ENCODE measurements around the gene FERD3L. TPM values are rescaled to one million over a fixed set of nuclear protein-coding genes. Genes with fewer than 3 reads are reported as not detected.

FERD3L gene
- total RNA-seq, 4 donors from 2014 or later = not detected

DNA sequence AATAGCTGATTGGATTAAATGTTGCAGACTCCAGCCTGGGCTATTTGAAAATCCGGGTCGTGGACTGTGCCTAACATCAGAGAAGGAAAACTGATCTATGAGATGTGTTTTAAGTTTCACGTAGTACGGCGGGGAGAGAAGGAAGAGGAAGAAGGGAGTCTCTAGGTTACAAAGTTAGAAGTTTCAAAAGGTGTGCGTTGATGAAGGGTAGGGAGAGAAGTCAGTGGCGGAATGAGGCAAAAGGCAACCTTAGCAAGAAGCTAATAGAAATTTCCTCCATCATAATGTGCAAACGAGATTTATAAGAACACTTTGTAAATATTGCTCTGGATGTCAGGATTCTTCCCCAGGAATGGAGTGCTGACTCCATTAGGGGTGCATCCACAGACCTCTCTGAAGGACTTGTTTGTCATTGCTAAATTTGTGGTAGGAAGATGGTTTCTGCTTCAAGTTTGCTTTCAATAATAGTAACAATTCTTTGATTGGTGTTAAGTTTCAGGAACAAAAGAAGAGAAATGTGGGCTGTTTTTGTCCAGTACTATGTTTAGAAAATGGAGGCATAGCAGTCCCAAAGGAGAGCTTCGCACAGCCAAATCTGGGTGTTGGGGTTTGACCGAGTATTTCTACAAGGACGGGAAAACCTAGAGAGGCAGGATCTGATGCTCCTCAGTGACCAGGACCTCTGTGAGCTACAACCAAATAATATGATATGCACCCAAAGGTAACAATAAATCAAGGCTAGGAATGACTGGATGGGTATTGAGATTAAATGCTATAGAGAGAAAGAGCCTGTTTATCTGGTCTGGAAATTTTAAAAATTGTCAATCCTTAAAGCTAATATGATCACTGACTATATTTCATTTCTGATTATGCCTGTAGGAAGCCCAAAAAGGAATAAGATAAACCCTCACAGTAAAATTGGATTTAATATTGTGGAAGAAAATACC is 35.9 kb downstream of the FERD3L start:
- 50 to 64% methylated on average over 11 of the region's 11 CpGs for WGBS, 2 donors (ENCODE audit: low coverage in 1 of 2)
- Histone ChIP-seq H3K4me3 (no peak overlapping the region), H3K27me3 (peaks cover 99% of the 10 kb centered on the region), H3K4me1 (peaks cover 0 to 21% (median 5%) of the 10 kb centered on the region in 4 donors), H3K9me3 (no peaks in the 10 kb centered on the region), H3K27ac (no peak overlapping the region), H3K36me3 (no peaks in the 10 kb centered on the region)
- intact Hi-C loops (cut with DNase I; ENCODE audit: low total_unique reads) (no loop called here), in situ Hi-C loops (cut with MboI; ENCODE audit: low pct_ligation_motif_present in 1 of 4, low pct_unique_long_range_greater_than_20kb in 1 of 4, low sequenced_read_pairs in 3 of 4) (no loop called here)
- TF ChIP-seq, protein P1, sequence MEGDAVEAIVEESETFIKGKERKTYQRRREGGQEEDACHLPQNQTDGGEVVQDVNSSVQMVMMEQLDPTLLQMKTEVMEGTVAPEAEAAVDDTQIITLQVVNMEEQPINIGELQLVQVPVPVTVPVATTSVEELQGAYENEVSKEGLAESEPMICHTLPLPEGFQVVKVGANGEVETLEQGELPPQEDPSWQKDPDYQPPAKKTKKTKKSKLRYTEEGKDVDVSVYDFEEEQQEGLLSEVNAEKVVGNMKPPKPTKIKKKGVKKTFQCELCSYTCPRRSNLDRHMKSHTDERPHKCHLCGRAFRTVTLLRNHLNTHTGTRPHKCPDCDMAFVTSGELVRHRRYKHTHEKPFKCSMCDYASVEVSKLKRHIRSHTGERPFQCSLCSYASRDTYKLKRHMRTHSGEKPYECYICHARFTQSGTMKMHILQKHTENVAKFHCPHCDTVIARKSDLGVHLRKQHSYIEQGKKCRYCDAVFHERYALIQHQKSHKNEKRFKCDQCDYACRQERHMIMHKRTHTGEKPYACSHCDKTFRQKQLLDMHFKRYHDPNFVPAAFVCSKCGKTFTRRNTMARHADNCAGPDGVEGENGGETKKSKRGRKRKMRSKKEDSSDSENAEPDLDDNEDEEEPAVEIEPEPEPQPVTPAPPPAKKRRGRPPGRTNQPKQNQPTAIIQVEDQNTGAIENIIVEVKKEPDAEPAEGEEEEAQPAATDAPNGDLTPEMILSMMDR (IDR thresholded peaks at IDR 0.05) = no peak
- TF ChIP-seq EP300 (IDR thresholded peaks at IDR 0.05; ENCODE audit: low read depth) (no peak), POLR2AphosphoS5 (IDR thresholded peaks at IDR 0.05) (no peak), POLR2A (IDR thresholded peaks at IDR 0.05) (no peak)
- DNase-seq = no peak

DNA sequence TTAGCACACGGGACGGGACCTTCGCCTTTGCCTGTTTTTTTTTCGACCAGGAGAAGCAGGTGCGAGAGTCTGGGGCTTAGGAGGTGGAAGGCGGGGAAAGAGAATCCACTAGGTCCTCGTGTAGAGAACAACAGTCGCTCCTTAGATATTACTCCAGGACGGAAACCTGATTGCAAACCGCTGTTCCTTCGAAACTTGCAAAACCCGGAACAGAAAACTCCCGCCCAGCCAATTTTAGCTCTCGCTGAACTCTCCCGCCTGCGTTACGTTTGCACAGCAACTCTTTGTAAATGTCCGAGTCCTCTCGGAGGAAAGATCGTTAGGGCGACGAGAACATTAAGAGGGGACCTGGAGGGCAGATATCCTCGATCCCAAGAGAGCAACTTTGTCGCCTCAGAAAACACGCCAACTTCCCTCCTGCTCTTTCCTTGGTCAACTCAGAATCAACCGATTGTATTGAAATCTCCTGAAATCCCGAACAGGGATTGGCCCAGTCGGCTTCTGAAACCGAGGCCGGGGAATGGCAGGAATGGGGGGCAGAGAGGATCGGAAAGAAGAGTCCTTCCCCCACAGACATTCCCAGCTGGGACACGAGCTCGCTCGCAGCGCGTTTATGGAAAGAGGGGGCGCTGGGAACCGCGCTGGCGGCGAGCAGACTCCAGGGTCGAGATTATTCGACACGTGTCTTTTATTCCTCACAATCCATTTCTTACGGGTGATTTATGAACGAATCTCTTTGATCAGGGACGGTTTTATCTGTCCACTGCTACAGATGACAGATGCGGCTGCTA is 37.7 kb downstream of the FERD3L start:
- H3K9me3 ChIP-seq = no peaks in the 10 kb centered on the region
- peaks cover 0 to 21% (median 5%) of the 10 kb centered on the region in 4 donors for H3K4me1 ChIP-seq
- 6 to 8% methylated on average over 12 to 48 of the region's 48 CpGs for WGBS, 2 donors (ENCODE audit: low coverage in 1 of 2)
- H3K4me3 ChIP-seq = peak overlapping the region in 3 of 4 donors; percentile 17 to 50 (median 21)
- H3K36me3 ChIP-seq = no peaks in the 10 kb centered on the region
- TF ChIP-seq POLR2A (IDR thresholded peaks at IDR 0.05) = no peak
- TF ChIP-seq, protein P1 (IDR thresholded peaks at IDR 0.05) = no peak
- no peak for TF ChIP-seq EP300 (IDR thresholded peaks at IDR 0.05; ENCODE audit: low read depth)
- no peak for TF ChIP-seq POLR2AphosphoS5 (IDR thresholded peaks at IDR 0.05)
- DNase-seq = no peak
- peaks cover 89% of the 10 kb centered on the region for H3K27me3 ChIP-seq
- in situ Hi-C loops (cut with MboI; ENCODE audit: low pct_ligation_motif_present in 1 of 4, low pct_unique_long_range_greater_than_20kb in 1 of 4, low sequenced_read_pairs in 3 of 4) (no loop called here), intact Hi-C loops (cut with DNase I; ENCODE audit: low total_unique reads) (loop anchor here (2.0 kb wide), 1 partner anchor 17 kb away; no protein-coding TSS in a partner anchor)
- no peak overlapping the region for H3K27ac ChIP-seq

DNA sequence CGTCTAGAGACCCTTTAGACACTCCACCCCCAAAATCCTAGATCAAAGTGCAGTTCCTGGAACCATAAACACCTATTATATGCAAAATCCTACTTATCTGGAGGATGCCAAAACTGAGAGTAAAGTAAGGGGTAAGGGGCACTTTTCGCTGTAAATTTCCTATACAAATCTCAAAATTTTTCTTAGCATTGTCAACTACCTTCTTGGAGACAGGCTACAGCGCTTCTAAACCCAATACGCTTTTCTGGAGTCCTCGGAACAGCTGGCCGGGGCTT is 38.2 kb downstream of the FERD3L start:
- Histone ChIP-seq H3K27ac (no peak overlapping the region), H3K36me3 (no peaks in the 10 kb centered on the region), H3K27me3 (peaks cover 89% of the 10 kb centered on the region), H3K4me1 (peaks cover 0 to 21% (median 5%) of the 10 kb centered on the region in 4 donors), H3K4me3 (peak overlapping the region in 3 of 4 donors; percentile 17 to 50 (median 21)), H3K9me3 (no peaks in the 10 kb centered on the region)
- DNase-seq = no peak
- TF ChIP-seq, protein P1 (IDR thresholded peaks at IDR 0.05) = no peak
- TF ChIP-seq EP300 (IDR thresholded peaks at IDR 0.05; ENCODE audit: low read depth) (no peak), POLR2AphosphoS5 (IDR thresholded peaks at IDR 0.05) (no peak), POLR2A (IDR thresholded peaks at IDR 0.05) (no peak)
- intact Hi-C loops (cut with DNase I; ENCODE audit: low total_unique reads) = loop anchor here (2.0 kb wide), 1 partner anchor 18 kb away; no protein-coding TSS in a partner anchor
- 0 to 6% methylated on average over 1 to 6 of the region's 6 CpGs for WGBS, 2 donors (ENCODE audit: low coverage in 1 of 2)
- in situ Hi-C loops (cut with MboI; ENCODE audit: low pct_ligation_motif_present in 1 of 4, low pct_unique_long_range_greater_than_20kb in 1 of 4, low sequenced_read_pairs in 3 of 4) = no loop called here
